Adrenal gland (tissue), 12 donors: ENCODE data around the gene PPAT. TPM values are rescaled to one million over a fixed set of nuclear protein-coding genes. Genes with fewer than 3 reads are reported as not detected.

ENCODE experiments used
- DNase-seq, 7 donors: peaks; one replicate each; pipeline ENCODE4 v3.0.0-alpha.2; 2019 to 2020
- H3K27ac ChIP-seq, 5 donors: fragments of 200-600 bp; sonication (generic) in 4 of 5; 1 replicate in 3 of 5; 2 replicates in 2 of 5; pipeline versions ENCODE4 v1.5.1 to v1.8.0; 2016 to 2020; ENCODE audit warnings: mild to moderate bottlenecking in 1 of 5
- H3K27me3 ChIP-seq: fragments of 200-600 bp; 2 replicates; pipeline ENCODE4 v1.8.0; 2021
- H3K36me3 ChIP-seq, 2 donors: fragments of 200-600 bp; replicated peaks in 1 of 2; 1 replicate in 1 of 2; 2 replicates in 1 of 2; pipeline versions ENCODE4 v1.5.1 to v1.8.0; 2018 to 2022
- H3K4me1 ChIP-seq, 2 donors: fragments of 200-600 bp; replicated peaks in 1 of 2; 1 replicate in 1 of 2; 2 replicates in 1 of 2; pipeline versions ENCODE4 v1.5.1 to v1.8.0; 2018 to 2021
- H3K4me3 ChIP-seq, 4 donors: fragments of 200-600 bp; sonication (generic) in 3 of 4; one replicate each; pipeline ENCODE4 v1.5.1; 2016 to 2018
- H3K9me3 ChIP-seq, 3 donors: fragments of 200-600 bp; sonication (generic) in 1 of 3; replicated peaks in 1 of 3; 1 replicate in 2 of 3; 2 replicates in 1 of 3; pipeline versions ENCODE4 v1.5.1 to v1.8.0; 2016 to 2021
- CTCF ChIP-seq, 6 experiments: fragments of 450-650 bp in 4 of 6; fragments of 200-600 bp in 2 of 6; sonication (generic) in 1 of 6; IDR thresholded peaks; 1 replicate in 5 of 6; 2 replicates in 1 of 6; pipeline versions ENCODE4 v1.5.1 to v1.8.0; 2016 to 2021; ENCODE audit warnings: antibody characterized with exemption in 6 of 6, mild to moderate bottlenecking in 2 of 6, moderate library complexity in 1 of 6
- POLR2A ChIP-seq, 2 donors: fragments of 450-650 bp; IDR thresholded peaks; one replicate each; pipeline ENCODE4 v1.6.1; 2017; ENCODE audit warnings: antibody characterized with exemption in 2 of 2, mild to moderate bottlenecking in 2 of 2, moderate library complexity in 1 of 2
- WGBS, 4 donors: extraction: QIAGEN DNeasy Blood & Tissue Kit in 2 of 4; methylation state at CpG; one replicate each; pipeline versions ENCODE4 v1.1.5 to v1.1.7; 2013 to 2017; 5-methylcytosine and 5-hydroxymethylcytosine counted together
- intact Hi-C, 2 donors: fragments of 100-400 bp; cut with DNase I; formaldehyde crosslinking; loops; one replicate each; pipeline versions ENCODE4 v1.14.1 to v1.15.0; 2022 to 2023
- polyA plus RNA-seq, 3 donors: library from polyadenylated mRNA; stranded (reverse); fragments of 200-250 nt in 2 of 3; fragments of 350-450 nt in 1 of 3; fragmentation: Illumina TruSeq in 1 of 3; extraction: RNeasy Lipid Tissue Mini Kit (QIAGEN cat#74804) in 1 of 3; gene quantifications; one replicate each; pipeline ENCODE4 v1.2.3, GENCODE V29; 2013 to 2014
- total RNA-seq, 9 donors: library from RNA; depleted of rRNA in 4 of 9; stranded (reverse); fragments of >200 nt in 4 of 9; fragments of 120-200 nt in 1 of 9; fragmentation: NEBNext Ultra II Directional in 1 of 9; extraction: Animal tissue kit (Norgen Biotek cat#: 25700) in 1 of 9; gene quantifications; one replicate each; pipeline versions ENCODE4 v1.1.0 to v1.2.4, GENCODE V29; 2013 to 2023
- donor health status: healthy with polysubstance abuse.
- donor health status: Bipolar disorder and iron deficiency.
- donor health status: DM: yes; HTN: yes; CAD: no.
- donor health status: DM: no; HTN: no; CAD: no.
- donor health status: DM: no; HTN: no; CAD: no.
- donor health status: DM: yes; HTN: yes; CAD: no.

The PPAT gene
- total and polyA plus RNA-seq, 12 donors = 1.8 to 19.9 (median 11.5) TPM

GRCh38 chr4:56448301-56448700, 12.9 kb upstream of the PPAT start:
- H3K27me3 ChIP-seq = no peaks in the 10 kb centered on the region
- no peak overlapping the region for H3K4me3 ChIP-seq
- no peak overlapping the region for H3K27ac ChIP-seq
- H3K36me3 ChIP-seq = peaks cover 0 to 41% of the 10 kb centered on the region in 2 donors
- intact Hi-C loops = no loop called here
- no peaks in the 10 kb centered on the region for H3K9me3 ChIP-seq
- no peak for DNase-seq
- TF ChIP-seq POLR2A (IDR thresholded peaks at IDR 0.05) (no peak), CTCF (IDR thresholded peaks at IDR 0.05) (no peak)
- H3K4me1 ChIP-seq = no peaks in the 10 kb centered on the region

DNA sequence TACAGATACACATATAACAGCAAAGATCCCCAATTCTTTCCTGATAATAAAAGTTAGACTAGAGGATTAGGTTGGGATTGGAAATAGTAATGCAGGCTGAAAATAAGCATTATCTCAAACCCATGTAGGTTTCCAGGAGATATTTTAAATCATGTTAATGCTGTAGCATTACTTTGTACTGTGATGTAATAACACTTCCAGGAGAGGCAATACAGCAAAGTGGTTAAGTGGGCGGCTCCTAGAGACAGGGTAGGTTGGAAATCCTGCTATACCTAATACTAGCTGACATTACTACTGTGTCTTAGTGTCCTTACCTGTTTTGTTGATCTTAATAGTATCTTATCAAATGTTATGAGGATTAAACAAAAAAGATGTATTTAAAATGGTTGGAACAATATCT, 10.3 kb upstream of the PPAT start:
- Histone ChIP-seq H3K9me3 (no peaks in the 10 kb centered on the region), H3K36me3 (peaks cover 0 to 30% of the 10 kb centered on the region in 2 donors), H3K27ac (no peak overlapping the region), H3K4me3 (no peak overlapping the region), H3K4me1 (no peaks in the 10 kb centered on the region), H3K27me3 (no peaks in the 10 kb centered on the region)
- WGBS, 4 donors = 94 to 100% (median 97%) methylated on average over 1 of the region's 1 CpG
- TF ChIP-seq POLR2A (IDR thresholded peaks at IDR 0.05) (no peak), CTCF (IDR thresholded peaks at IDR 0.05) (no peak)
- no peak for DNase-seq
- intact Hi-C loops = no loop called here

DNA sequence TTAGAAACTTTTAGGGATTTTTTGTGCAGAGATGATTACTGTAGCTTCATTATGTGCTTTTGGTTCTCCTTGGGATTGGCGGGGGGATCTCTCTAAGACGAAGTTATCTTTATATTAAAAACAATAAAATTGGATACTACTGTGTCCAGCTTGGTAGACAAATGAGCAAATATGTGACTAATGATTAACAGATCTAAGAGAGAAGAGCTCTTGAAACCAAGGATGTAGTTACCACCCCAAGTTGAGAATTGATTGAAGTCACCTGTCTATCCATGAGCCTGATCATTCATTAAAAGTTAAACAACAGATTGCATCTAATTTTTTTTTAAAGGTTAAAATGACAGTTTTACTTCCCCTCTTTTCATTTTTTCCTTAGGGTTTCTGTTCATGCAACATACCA, 9.3 kb upstream of the PPAT start:
- H3K36me3 ChIP-seq = peaks cover 0 to 21% of the 10 kb centered on the region in 2 donors

DNA sequence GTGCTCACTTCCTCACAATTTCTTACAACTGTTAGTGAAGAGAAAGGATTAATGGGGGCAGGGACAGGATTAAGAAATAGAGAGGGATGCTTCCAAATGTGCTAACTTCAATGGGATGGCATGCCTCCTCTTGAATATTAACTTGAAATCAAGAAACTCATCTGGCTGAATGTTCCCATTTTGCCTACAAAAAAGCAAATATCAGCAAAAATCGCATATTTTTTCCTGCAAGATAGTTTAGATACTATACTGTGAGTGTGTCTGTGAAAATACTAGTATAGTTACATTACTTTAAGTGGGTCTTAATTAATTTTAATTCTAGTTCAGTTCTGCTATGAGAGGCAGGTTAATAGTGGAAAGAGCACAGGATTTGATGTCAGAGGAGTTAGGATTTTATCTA, 5.6 kb upstream of the PPAT start:
- DNase-seq = no peak
- intact Hi-C loops = no loop called here
- 83 to 90% (median 90%) methylated on average over 1 of the region's 1 CpG for WGBS, 4 donors

More for the DNA sequence above, 9.3 kb upstream of the PPAT start:
- no peak for TF ChIP-seq CTCF (IDR thresholded peaks at IDR 0.05)
- no peak for TF ChIP-seq POLR2A (IDR thresholded peaks at IDR 0.05)
- Histone ChIP-seq H3K27me3 (no peaks in the 10 kb centered on the region), H3K9me3 (no peaks in the 10 kb centered on the region), H3K27ac (no peak overlapping the region), H3K4me3 (no peak overlapping the region), H3K4me1 (no peaks in the 10 kb centered on the region)
- DNase-seq = no peak
- intact Hi-C loops = no loop called here
- 97 to 98% (median 97%) methylated on average over 2 of the region's 2 CpGs for WGBS, 4 donors

More for the DNA sequence above, 5.6 kb upstream of the PPAT start:
- Histone ChIP-seq H3K27me3 (no peaks in the 10 kb centered on the region), H3K4me3 (no peak overlapping the region), H3K9me3 (no peaks in the 10 kb centered on the region), H3K4me1 (peaks cover 0 to 4% of the 10 kb centered on the region in 2 donors), H3K36me3 (peaks cover 0 to 5% of the 10 kb centered on the region in 2 donors), H3K27ac (no peak overlapping the region)
- TF ChIP-seq CTCF (IDR thresholded peaks at IDR 0.05) (no peak), POLR2A (IDR thresholded peaks at IDR 0.05) (no peak)
